HepG2 (cell line): ENCODE data around the gene UBXN2A. TPM values are rescaled to one million over a fixed set of nuclear protein-coding genes. Genes with fewer than 3 reads are reported as not detected.

Source experiments
- ARID5B ChIP-seq: IDR thresholded peaks from 2 replicates; pipeline ENCODE4 v1.4.0; 2020; ENCODE audit warnings: mild to moderate bottlenecking, missing genetic modification reagents
- BORCS8-MEF2B ChIP-seq: sonication (generic); formaldehyde crosslinking; IDR thresholded peaks from 2 replicates; pipeline ENCODE4 v1.8.0; 2022; ENCODE audit warnings: mild to moderate bottlenecking, missing genetic modification reagents
- CCDC6 ChIP-seq: sonication (generic); formaldehyde crosslinking; IDR thresholded peaks from 2 replicates; pipeline ENCODE4 v1.8.1; 2022; ENCODE audit warnings: mild to moderate bottlenecking, missing genetic modification reagents, moderate library complexity
- HDAC2 ChIP-seq: sonication (generic); formaldehyde crosslinking; IDR thresholded peaks from 2 replicates; pipeline ENCODE4 v1.4.0; 2020; ENCODE audit warnings: missing genetic modification reagents
- KDM1A ChIP-seq: IDR thresholded peaks from 2 replicates; pipeline ENCODE4 v1.6.1; 2016; ENCODE audit warnings: missing compliant biosample characterization
- KDM5B ChIP-seq: sonication (generic); formaldehyde crosslinking; IDR thresholded peaks from 2 replicates; pipeline ENCODE4 v1.4.0; 2020; ENCODE audit warnings: missing genetic modification reagents, mild to moderate bottlenecking, borderline replicate concordance
- KLF12 ChIP-seq: sonication (generic); formaldehyde crosslinking; IDR thresholded peaks from 2 replicates; pipeline ENCODE4 v1.4.0; 2020; ENCODE audit warnings: missing genetic modification reagents, borderline replicate concordance
- MED8 ChIP-seq: sonication (generic); formaldehyde crosslinking; IDR thresholded peaks from 2 replicates; pipeline ENCODE4 v1.8.1; 2023; ENCODE audit warnings: mild to moderate bottlenecking, missing genetic modification reagents; ENCODE audit not compliant: insufficient replicate concordance
- MNT ChIP-seq: fragments of 450-650 bp; IDR thresholded peaks from 2 replicates; pipeline ENCODE4 v1.6.1; 2016
- PCBP2 ChIP-seq: fragments of 200-400 bp; formaldehyde crosslinking; optimal IDR thresholded peaks from 2 replicates; pipeline ENCODE3; 2018; ENCODE audit warnings: low read length, low read depth; ENCODE audit not compliant: poor library complexity, severe bottlenecking
- SRSF4 ChIP-seq: fragments of 200-400 bp; formaldehyde crosslinking; IDR thresholded peaks from one replicate; pipeline ENCODE4 v1.6.1; 2018; ENCODE audit warnings: mild to moderate bottlenecking, low read depth, low read length, moderate library complexity; ENCODE audit not compliant: poor library complexity, severe bottlenecking
- TEAD3 ChIP-seq: optimal IDR thresholded peaks from 2 replicates; pipeline ENCODE3; 2016; ENCODE audit warnings: borderline replicate concordance
- ZBTB3 ChIP-seq: sonication (generic); formaldehyde crosslinking; IDR thresholded peaks from 2 replicates; pipeline ENCODE4 v1.4.0; 2020; ENCODE audit warnings: low read depth, mild to moderate bottlenecking, moderate library complexity, missing genetic modification reagents, borderline replicate concordance
- ZBTB4 ChIP-seq: sonication (generic); formaldehyde crosslinking; IDR thresholded peaks from 2 replicates; pipeline ENCODE4 v1.4.0; 2020; ENCODE audit warnings: missing genetic modification reagents, mild to moderate bottlenecking, borderline replicate concordance
- ZNF282 ChIP-seq: fragments of 450-650 bp; IDR thresholded peaks from 2 replicates; pipeline ENCODE4 v1.6.1; 2018; ENCODE audit not compliant: partially characterized antibody
- ZNF782 ChIP-seq: sonication (generic); formaldehyde crosslinking; IDR thresholded peaks from 2 replicates; pipeline ENCODE4 v1.4.0; 2020; ENCODE audit warnings: missing genetic modification reagents, mild to moderate bottlenecking, borderline replicate concordance
- ZUFSP ChIP-seq: sonication (generic); formaldehyde crosslinking; IDR thresholded peaks from 2 replicates; pipeline ENCODE4 v1.9.0; 2021; ENCODE audit warnings: missing genetic modification reagents, mild to moderate bottlenecking, borderline replicate concordance
- polyA plus RNA-seq, 8 experiments: library from polyadenylated mRNA; depleted of rRNA in 3 of 8; stranded (reverse) in 7 of 8; unstranded in 1 of 8; fragments of >200 nt; fragmentation: Illumina TruSeq in 4 of 8; extraction: Trizol in 4 of 8; gene quantifications; 2 replicates each; pipeline versions ENCODE4 v1.2.1 to v1.2.3, GENCODE V29; 2011 to 2016; ENCODE audit warnings: low read depth in 4 of 8, missing spikeins in 1 of 8, mixed read lengths in 1 of 8; ENCODE audit not compliant: insufficient read depth in 1 of 8
- total RNA-seq, 5 experiments: library from RNA; depleted of rRNA; stranded (reverse); fragments of >200 nt; fragmentation: Illumina TruSeq; extraction: Trizol; gene quantifications; 2 replicates each; pipeline ENCODE4 v1.2.3, GENCODE V29; 2016; ENCODE audit warnings: low read depth in 1 of 5

Gene UBXN2A
- total and polyA plus RNA-seq, 2 of the 13 experiments (the other 11 are each of a cell fraction or from before 2014, with no cell fraction given) = 8.3 to 20.9 TPM

GRCh38 chr2:24049485-24050021 is 109.3 kb downstream of the UBXN2A start, which contains the start of gene FKBP1B (continued):
- TF ChIP-seq SRSF4 (no peak), ZNF282 (no peak), PCBP2 (no peak), ZUFSP (CRISPR knock-in tag) (no peak), KLF12 (CRISPR knock-in tag) (no peak), HDAC2 (0 out of 2 replicates have a peak, but pooled peaks have one; percentile 26), KDM1A (CRISPR knock-in tag) (no peak), ZBTB4 (CRISPR knock-in tag) (no peak), TEAD3 (CRISPR knock-in tag) (no peak), ARID5B (no peak; the same call in 1 of the 2 replicates), MED8 (CRISPR knock-in tag) (no peak), ZNF782 (CRISPR knock-in tag) (no peak), CCDC6 (CRISPR knock-in tag) (0 out of 2 replicates have a peak, but pooled peaks have one; percentile 13), MNT (no peak), ZBTB3 (CRISPR knock-in tag) (no peak; the same call in 1 of the 2 replicates), KDM5B (CRISPR knock-in tag) (no peak; the same call in 1 of the 2 replicates), BORCS8-MEF2B (CRISPR knock-in tag) (0 out of 2 replicates have a peak, but pooled peaks have one; percentile 35)
